ENCODE data around the gene NECAB3.
"Not testable (repeated sequence)": the region's sequence is repeated elsewhere in the genome, so short reads cannot be mapped to it uniquely, and the experiment has no call there.

Gene NECAB3

DNA sequence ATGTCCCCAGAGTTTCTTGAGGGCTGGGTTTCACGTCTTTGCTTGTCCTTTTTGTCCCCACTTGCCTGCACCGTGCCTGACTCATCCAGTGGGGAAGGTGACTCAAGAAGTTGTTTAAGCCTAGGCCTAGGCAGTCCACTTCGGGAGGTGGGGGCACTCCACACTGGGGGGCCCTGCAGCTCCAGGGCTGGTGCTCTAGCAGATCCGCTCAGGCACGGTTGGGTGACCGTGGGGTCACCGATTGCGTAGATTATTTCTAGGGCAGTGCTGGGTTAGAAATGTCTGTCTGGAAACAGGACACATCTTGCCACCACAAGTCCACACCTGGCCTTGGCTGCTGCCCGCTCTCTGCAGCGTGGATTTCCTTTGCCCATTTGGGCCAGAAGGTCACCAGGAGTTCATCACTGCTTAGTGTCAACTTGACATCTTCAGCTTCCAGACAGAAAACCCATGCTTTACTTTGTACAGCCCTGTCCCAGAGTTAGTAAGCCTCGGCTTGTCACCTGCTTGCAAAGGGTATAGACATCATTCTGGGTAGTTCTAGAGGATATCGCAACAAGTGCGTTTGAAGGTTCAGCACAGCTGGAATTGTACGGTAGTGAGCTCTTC lies 25.7 kb downstream of the NECAB3 start:
- DNase-seq: no peak

GRCh38 chr20:33647603-33648395 lies 26.4 kb downstream of the NECAB3 start:
- no peak for DNase-seq

GRCh38 chr20:33646959-33647602 lies 27.1 kb downstream of the NECAB3 start:
- not testable (repeated sequence) for DNase-seq

- DNase-seq: no peak
These were observed 28.0 kb downstream of the NECAB3 start for GRCh38 chr20:33646191-33646590.

GRCh38 chr20:33645396-33645795 lies 28.8 kb downstream of the NECAB3 start:
- no peak for DNase-seq

DNA sequence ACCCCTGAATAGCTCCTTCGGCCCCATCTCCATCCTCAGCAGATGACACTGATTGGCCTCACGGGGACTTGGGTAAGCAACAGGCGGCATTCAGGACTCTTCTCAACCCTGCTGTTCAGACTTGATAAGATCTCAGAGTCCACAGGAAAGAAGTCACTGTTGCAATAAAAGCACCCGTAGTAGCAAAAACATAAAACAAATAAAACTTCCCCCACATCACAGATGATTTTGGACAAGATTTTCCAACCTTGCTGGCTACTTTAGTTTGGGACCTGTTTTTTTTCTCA lies 29.2 kb downstream of the NECAB3 start:
- no peak for DNase-seq

GRCh38 chr20:33644313-33645071 lies 29.7 kb downstream of the NECAB3 start:
- no peak for DNase-seq

DNA sequence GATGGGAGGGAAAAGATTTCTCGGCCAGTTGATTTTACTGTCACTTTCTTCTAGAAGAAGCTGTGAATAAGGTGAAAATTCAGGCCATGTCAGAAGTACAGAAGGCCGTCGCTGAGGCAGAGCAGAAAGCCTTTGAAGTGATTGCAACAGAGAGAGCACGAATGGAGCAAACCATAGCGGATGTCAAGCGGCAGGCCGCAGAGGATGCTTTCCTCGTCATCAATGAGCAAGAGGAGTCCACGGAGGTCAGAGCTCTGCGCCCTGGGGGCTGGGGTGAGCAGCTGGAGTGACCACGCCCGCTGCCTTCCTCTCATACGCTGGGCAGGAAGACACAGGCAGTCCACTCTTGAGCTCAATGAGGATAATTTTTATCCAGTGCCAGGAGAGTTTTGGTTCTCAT lies 33.9 kb downstream of the NECAB3 start:
- no peak for DNase-seq

- no peak for DNase-seq
These were observed 37.5 kb downstream of the NECAB3 start for GRCh38 chr20:33636776-33637175.

- DNase-seq: peak in 1 of 2 experiments; percentile 20
These were observed 38.9 kb downstream of the NECAB3 start for GRCh38 chr20:33635341-33635740.

DNA sequence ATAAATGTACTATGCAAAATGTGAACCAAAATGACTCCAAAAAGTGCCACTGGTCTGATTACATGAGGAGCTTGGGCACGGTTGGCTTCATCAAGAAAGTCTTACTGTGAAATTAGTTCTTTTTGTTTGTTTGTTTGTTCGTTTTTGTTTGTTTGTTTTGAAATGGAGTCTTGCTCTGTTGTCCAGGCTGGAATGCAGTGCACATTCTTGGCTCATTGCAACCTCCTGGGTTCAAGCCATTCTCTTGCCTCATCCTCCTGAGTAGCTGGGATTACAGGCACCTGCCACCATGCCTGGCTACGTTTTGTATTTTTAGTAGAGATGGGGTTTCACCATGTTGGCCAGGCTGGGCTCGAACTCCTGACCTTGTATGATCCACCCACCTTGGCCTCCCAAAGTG lies 42.3 kb downstream of the NECAB3 start:
- not testable (repeated sequence) for DNase-seq

DNA sequence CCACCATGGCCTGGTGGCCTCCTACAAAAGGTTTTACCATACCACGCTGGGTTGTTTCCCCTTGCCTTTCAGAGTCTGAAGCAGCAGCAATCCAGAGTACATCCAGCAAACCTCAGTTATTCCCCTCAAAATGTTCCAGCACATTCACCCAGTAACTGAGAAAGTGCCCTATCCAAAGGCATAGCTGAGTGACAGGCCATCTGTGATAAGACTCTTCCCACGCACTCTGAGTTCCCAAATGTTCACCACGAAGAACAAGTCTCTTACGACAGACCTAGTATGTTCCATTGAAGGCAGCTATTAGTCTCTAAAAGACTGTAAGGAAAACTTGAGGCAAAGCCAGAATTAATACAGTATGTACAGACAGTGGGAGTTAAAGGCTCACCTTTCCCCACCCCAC lies 43.7 kb downstream of the NECAB3 start:
- DNase-seq: no peak

DNA sequence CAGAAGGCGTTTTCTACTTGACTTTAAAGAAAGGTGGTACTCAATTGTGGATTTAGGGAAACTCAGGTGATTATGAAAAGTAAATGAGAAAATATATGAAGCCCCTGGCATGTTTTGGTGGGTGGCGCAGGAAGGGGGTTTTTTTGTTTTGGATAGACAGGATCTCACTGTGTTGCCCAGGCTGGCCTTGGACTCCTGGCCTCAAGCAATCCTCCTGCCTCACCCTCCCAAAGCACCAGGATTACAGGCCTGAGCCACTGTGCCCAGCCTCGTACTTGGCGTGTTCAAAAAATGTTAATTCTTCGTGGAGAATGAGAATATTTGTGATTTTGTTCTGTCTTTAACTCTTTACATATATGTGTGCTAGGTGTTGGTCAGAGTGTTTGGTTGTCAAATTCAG lies 44.2 kb downstream of the NECAB3 start:
- DNase-seq: no peak

DNA sequence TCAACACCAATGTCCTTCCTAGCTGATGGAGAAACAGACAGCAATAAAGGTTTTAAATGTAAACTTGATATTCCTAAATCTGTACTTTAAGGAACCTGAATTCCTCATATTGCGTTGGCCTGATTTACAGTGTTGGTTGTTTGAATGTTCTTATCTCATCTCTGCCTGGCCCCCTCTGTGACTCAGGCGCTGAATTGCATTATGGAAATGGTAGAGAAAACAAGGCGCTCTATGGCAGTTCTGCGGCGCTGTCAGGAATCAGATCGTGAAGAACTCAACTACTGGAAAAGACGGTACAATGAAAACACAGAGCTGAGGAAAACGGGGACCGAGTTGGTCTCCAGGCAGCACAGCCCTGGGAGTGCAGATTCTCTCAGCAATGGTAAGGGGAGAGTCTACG lies 44.7 kb downstream of the NECAB3 start:
- no peak for DNase-seq

DNA sequence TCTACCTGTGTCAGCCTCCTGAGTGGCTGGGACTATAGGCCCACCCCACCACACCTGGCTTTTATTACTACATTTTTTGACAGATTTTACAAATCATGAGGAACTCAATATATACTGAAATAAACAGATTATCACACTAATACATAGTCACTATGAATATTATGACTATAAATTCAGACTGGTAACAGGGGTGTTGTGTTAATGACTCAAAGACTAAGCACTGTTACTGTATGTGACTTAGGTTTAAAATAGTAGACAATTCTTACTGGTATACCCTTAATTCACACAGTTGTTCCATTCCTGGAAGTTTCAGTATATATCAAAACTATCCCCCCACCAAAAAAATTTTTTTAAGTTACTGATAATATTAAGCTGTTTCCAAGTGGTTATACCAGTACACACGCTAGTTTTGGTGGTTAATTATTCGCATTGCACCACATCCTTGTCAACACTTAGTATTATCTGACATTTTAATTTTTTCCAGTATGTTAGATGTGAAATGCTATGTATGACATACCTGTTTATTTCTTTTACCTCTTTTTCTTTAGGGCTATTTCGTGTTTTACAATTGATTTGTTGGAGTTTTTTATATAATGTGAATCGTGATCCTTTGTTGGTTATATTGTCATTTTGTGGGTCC lies 46.5 kb downstream of the NECAB3 start:
- no peak for DNase-seq

DNA sequence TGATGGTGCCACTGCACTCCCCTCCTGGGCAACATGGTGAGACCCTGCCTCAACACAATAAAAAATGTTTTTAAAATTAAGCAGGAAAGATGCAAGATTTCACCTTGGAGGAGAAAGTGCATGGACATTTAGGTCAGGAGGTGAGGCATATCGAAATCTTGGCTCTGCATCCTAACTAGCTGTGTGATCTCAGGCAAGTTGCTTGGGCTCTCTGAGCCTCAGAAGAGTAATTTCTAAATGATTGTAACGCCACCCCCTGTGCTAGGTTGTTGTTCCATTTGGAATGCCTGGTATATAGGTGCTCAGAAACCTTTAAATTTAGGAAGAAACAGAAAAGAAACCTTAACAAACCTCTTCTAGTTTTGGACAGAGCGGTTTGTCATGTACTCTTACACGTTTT lies 48.0 kb downstream of the NECAB3 start:
- no peak for DNase-seq

DNA sequence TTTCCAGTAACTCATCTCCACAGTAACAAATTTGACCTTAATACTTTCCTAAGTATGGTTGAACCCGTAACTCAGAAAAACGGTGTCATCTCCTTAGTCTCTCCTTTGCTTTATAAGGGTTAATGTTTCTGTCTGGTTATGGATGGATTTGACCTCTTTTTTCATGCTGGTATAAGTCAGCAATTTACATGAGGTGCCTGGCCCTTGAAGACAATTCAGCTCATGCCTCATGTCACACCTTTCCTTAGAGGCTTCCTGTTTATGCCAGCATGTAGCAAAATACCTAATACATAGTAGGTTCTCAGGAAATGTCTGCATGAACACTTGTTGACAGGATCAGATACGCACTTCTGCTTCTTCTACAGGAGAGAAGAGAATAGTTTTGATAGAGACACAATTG lies 49.8 kb downstream of the NECAB3 start:
- DNase-seq: no peak

DNA sequence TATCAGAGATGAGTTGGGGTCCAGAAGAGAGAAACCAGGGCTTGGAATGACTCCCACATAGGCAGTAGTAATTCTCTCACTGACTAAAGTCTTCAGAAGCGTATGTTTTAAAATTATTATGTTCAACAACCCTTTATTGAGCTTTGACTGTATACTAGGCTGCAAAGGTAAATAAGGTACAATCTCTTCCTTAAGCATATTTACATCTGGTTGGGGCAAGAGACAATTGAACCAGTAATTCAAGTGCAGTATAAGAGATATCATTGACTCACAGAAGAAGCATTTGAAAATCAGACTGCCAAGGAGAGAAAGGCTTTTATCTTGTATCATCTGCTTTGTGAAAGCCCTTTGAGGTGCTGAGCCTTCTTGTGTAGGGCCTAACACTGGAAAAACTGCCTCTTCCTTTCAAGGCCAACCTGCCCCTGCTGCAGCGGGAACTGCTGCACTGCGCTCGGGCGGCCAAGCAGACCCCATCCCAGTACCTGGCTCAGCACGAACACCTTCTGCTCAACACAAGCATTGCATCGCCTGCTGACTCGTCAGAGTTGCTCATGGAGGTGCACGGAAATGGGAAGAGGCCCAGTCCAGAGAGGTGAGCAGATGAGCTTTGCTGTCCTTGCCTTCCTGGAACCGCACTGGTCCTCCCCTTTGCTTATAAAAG lies 51.4 kb downstream of the NECAB3 start:
- DNase-seq: no peak

DNA sequence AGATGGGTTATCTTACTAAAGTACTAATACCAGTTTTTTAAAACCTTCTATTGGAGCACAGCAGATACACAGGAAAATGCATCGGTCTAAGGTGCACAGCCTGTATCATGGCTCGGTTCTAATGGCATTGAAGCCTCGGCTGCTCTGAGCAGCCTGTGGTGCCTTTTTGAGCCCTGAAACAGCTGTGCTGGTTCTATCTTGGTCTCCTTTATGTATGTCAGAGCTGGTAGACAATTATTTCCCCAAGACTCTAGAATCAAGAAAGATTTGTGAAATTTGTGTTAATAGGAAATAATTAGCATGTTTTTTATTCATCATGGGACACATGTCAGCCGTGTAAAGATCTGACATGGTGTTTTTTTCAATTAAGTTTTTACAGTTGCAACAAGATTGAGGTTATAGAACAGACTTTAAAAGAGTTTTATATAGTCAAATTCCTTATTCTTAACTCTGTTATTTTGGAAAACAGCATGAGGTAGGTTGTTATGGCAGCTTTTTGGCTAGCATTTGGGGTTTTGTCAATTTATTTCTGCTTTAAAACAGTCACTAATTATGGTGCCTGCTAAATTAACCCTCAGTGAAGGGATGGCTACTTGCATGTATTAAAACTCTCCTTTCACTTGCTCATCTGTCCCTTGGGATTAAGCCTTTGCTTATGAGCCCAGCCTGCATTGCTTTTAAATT lies 52.4 kb downstream of the NECAB3 start:
- no peak for DNase-seq

GRCh38 chr20:33612001-33612400 lies 62.2 kb downstream of the NECAB3 start:
- DNase-seq: peak in 1 of 2 experiments; percentile 23

DNA sequence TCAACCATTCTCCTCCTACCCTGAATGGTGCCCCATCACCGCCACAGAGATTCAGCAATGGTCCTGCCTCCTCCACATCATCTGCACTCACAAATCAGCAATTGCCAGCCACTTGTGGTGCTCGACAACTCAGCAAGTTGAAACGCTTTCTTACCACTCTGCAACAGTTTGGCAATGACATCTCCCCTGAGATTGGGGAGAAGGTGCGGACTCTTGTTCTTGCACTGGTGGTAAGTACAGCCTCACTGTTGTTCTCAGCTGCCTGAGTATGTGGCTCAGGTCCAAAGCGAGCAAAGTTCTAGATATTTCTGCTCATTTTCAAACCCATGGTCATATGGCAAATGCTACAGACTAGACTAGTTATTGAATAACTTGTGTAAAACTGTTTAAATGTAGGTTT lies 63.1 kb downstream of the NECAB3 start:
- no peak for DNase-seq

- DNase-seq: no peak
These were observed 64.7 kb downstream of the NECAB3 start for GRCh38 chr20:33609504-33609903.

All from NCI-H2081 (cell line).